HG03066 (cell line): Measurements from ENCODE around the gene MSH5.
"Not testable (repeated sequence)": the region's sequence is repeated elsewhere in the genome, so short reads cannot be mapped to it uniquely, and the experiment has no call there.

Experiments used
- ATAC-seq: cut with Tn5 transposase; IDR thresholded peaks from one replicate; pipeline ENCODE4 v1.9.1; 2021; ENCODE audit warnings: low read depth; ENCODE audit not compliant: unreplicated experiment

The MSH5 gene

DNA sequence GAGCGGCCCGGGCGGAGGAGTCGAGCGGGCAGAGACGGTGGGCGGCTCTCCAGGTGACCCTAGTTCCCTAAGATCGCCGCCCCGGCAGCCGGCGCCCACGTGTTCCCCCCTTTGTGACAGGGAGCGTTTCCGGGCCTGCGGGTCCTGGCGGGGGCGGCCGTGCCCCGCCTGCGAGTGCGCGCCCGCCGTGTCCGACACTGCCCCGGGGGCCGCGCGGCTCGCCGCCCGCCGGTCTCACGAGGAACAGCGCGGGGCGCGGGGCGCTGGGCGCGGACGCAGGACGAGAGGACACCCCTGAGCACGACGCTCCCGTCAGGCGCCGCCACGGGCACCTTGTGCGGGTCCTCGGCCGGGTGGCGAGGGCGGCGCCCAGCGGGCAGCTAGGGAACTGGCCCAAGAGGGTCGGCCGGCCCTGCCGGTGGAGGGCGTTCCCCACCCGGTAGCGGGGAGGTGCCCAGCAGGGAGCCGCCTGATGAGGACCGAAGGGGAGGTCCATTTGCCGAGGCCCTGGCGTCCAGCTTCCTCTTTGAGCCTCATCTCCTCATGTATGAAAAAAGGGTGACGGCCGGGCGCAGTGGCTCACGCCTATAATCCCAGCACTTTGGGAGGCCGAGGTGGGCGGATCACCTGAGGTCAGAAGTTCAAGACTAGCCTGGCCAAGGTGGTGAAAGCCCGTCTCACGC is 56.0 kb downstream of the MSH5 start, which contains the start of gene VARS1:
VARS1 (minus strand) TSS at position 137 of the 683 bp plus-strand sequence. CDS start 535 bp downstream, outside the sequence.
- peak; percentile 71 for ATAC-seq

DNA sequence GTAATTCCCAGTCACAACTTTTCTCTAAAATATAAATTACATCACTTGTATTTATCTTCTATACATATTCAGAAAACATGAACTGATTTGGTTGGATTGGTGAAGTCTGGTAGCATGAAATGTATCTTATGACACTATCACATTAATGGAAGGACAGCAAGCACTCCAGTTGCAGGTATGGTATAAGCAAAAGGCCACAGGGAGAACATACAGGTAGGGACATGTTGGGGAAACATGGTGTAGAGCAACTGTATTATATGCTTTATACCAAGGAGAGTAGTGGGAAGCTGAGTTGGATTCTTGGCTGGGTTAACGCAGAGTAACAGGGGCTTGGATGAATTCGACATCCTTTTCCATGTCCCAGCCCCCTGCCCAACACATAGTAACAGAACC is 57.2 kb downstream of the MSH5 start:
- no peak for ATAC-seq

DNA sequence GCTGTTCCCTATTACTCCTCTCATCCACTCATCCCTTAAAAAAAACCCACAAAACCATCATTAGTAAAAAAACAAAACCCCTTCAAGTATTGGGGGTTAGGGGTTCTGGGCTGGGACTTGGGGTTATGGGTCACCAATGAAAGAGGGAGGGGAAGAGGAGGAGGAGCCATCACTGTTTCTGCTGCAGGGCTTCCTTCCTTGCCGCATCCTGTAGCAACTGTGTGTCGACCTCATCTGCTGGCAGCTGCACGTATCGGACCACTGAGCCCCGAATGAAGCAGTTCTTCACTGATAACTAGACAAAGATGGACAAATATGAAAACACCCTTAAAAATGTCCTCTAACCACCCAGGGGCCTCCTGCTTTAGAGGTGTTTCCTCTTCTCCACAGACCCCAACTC is 57.8 kb downstream of the MSH5 start:
- ATAC-seq: no peak

DNA sequence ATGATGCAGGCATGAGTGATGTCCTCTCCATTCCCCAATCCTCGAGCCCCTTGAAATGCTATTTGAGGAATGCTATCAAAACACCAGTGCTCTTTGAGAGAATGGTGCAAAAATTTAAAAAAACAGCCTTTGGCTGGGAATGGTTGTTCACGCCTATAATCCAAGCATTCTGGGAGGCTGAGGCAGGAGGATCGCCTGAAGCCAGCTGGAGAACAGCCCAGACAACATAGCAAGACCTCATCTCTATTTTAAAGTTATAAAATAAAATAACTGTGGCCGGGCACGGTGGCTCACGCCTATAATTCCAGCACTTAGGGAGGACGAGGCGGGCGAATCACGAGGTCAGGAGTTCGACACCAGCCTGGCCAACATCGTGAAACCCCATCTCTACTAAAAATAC is 60.0 kb downstream of the MSH5 start:
- ATAC-seq: no peak

DNA sequence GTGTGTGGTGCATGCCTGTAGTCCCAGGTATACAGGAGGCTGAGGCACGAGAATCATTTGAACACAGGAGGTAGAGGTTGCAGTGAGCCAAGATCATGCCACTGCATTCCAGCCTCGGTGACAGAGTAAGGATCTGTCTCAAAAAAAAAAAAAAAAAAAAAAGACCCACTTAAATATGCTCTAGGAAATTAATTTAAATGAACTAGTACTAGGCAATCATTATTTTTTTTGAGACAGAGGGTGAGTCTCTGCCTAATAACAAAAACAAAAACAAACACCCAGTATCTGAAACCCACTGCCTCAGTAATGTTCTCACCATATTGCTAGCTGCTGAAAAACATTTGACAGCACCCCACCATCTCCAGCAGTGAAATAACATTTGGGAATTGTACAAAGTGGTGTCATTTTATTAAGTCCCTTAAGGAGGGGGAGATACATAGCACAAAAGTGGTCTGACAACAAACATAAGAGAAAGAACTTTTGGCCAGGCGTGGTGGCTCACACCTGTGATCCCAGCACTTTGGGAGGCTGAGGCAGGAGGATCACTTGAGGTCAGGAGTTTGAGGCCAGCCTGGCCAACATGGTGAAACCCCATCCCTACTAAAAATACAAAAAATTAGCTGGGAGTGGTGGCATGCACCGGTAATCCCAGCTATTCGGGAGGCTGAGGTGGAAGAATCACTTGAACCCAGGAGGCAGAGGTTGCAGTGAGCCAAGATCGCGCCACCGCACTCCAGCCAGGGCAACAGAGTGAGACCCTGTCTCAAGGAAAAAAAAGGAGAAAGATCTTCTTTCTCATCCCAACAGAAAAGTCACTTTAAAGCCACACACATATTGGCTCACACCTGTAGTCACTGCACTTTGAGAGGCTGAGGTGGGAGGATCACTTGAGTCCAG is 61.5 kb downstream of the MSH5 start:
- not testable (repeated sequence) for ATAC-seq

DNA sequence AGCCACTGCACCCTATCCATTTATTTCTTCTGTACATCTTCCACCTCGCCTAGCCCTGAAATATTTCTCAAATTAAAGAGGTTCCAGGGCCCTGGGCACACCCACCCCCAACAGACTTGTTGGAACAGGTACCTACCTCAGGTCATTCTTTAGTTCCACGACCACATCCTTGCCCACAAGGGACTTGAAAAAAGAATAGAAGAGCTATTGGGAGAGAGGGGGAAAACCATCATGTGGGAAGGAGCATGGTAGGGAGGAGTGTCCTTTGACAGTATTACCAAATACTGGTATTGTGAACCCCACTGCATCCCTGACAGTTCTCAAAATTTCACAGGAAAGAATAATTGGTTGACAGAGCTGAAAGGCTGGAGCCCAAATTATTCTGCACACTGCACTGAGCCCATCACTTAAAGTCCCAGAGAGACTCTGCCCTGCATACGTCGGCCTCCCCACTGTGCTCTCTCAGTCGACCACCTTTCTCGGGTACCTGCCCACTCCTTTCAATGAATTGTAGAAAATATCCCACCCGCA is 66.2 kb downstream of the MSH5 start:
- no peak for ATAC-seq

DNA sequence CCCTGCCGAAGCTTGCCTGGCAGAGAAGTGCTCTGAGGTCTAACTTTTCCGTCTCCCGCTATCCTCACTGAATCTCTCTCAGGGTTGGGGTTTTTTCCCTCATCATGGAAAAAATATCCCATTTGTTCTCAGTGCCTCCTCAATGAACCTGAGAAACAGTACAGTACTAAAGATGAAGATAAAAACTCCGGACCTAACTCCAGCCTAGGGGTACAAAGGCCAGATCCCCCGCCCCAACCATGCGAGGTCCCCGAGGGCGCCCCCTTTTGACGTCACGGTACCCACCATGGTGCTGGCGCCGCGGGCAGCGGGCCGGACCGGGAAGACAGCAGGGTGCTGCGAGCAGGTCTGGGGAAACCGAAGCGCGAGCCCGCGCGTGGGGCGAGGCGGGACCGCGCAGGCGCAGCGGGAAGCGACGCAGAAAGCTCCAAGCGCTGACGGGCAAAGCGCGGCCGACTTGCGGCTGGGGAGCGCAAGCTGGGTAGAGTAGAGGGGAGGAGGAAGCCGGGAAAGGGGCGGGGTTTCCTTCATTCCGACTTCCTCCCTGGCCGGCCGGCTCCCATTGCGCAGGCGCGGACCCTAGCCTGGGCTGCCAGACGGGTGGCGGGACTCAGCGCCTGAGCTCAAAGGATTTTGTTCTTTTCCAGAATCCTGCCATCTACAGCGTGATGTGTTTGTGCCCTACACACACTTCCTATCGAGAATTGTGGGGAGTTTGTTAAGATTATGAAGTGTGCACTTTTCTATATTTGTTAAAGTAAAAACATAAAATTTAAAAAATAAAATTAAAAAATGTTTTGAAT is 66.9 kb downstream of the MSH5 start, which contains the start of gene LSM2:
LSM2 (minus strand) TSS at position 497 of the 803 bp plus-strand sequence; CDS start at position 288, 209 bp downstream.
- ATAC-seq: peak; percentile 84

DNA sequence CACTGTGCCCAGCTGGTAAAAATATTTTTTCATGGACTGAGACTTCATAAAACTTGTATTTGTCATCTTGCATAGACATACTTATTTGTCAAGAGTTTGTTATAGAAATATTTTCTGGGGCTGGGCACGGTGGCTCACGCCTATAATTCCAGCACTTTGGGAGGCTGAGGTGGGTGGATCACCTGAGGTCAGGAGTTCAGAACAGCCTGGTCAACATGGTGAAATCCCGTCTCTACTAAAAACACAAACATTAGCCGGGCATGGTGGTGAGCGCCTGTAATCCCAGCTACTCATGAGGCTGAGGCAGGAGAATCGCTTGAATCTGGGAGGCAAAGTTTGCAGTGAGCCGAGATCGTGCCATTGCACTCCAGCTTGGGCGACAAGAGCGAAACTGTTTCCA is 68.8 kb downstream of the MSH5 start:
- not testable (repeated sequence) for ATAC-seq

DNA sequence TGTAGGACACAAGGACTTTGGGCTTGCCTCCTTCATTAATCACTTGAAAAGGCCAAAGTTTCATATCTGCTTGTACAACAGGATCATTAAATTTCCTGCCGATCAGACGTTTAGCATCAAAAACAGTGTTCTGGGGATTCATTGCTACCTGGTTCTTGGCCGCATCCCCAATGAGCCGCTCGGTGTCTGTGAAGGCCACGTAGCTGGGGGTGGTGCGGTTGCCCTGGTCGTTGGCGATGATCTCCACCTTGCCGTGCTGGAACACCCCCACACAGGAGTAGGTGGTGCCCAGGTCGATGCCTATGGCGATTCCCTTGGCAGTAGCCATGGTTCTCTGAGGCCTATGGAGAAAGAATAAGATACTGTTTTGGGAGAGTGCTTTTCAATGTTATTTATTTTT is 71.8 kb downstream of the MSH5 start:
- ATAC-seq: no peak
